PC-9 (cell line): ENCODE measurements around the gene CACFD1. TPM values are rescaled to one million over a fixed set of nuclear protein-coding genes. Genes with fewer than 3 reads are reported as not detected.

Experiments
- Bru-seq: library from RNA; stranded (reverse); fragments of 400-500 nt; gene quantifications from one replicate; lab custom pipeline; 2021; lab: Mats Ljungman, UMichigan
- BruChase-seq, 2 experiments: library from RNA; stranded (reverse); fragments of 400-500 nt; gene quantifications; one replicate each; lab custom pipeline; 2021; lab: Mats Ljungman, UMichigan
- BruUV-seq: library from RNA; stranded (reverse); fragments of 400-500 nt; replicated peaks from 2 replicates; lab custom pipeline; 2021; lab: Mats Ljungman, UMichigan
- CTCF ChIA-PET: fragments of 300-600 bp; sonication (Branson Sonifier 250); formaldehyde crosslinking; loops from one replicate; lab custom pipeline; 2022; ENCODE audit warnings: antibody characterized with exemption; lab: Charles Lee
- POLR2A ChIA-PET: fragments of 300-600 bp; sonication (Branson Sonifier 250); formaldehyde crosslinking; loops from one replicate; lab custom pipeline; 2022; ENCODE audit warnings: antibody characterized with exemption; ENCODE audit not compliant: unreplicated experiment; lab: Charles Lee
- DNase-seq, 2 experiments: peaks; one replicate each; pipeline versions ENCODE4 v3.0.0 to v3.0.0-alpha.2; 2015 to 2022; ENCODE audit warnings: mixed read lengths in 1 of 2
- H2AFZ ChIP-seq: fragments of 200-600 bp; sonication (generic); 2 replicates; pipeline ENCODE4 v1.8.1; 2017; ENCODE audit warnings: antibody characterized with exemption
- H3F3A ChIP-seq: fragments of 200-600 bp; sonication (generic); 2 replicates; pipeline ENCODE4 v1.8.1; 2017; ENCODE audit warnings: antibody characterized with exemption, mild to moderate bottlenecking, low read depth; ENCODE audit not compliant: insufficient read depth
- H3K27ac ChIP-seq: fragments of 200-600 bp; sonication (generic); 2 replicates; pipeline ENCODE4 v1.6.1; 2016; ENCODE audit warnings: mixed run types
- H3K27me3 ChIP-seq: fragments of 200-600 bp; sonication (generic); 2 replicates; pipeline ENCODE4 v1.6.1; 2016; ENCODE audit warnings: low read depth, mixed run types; ENCODE audit not compliant: insufficient read depth
- H3K36me3 ChIP-seq: fragments of 200-600 bp; sonication (generic); 2 replicates; pipeline ENCODE4 v1.6.1; 2016; ENCODE audit warnings: low read depth, mixed run types
- H3K4me1 ChIP-seq: fragments of 200-600 bp; sonication (generic); replicated peaks from 2 replicates; pipeline ENCODE4 v1.6.1; 2016; ENCODE audit warnings: mixed run types; ENCODE audit not compliant: insufficient read depth
- H3K4me2 ChIP-seq: fragments of 200-600 bp; sonication (generic); 2 replicates; pipeline ENCODE4 v1.6.1; 2017; ENCODE audit warnings: mixed run types
- H3K4me3 ChIP-seq: fragments of 200-600 bp; sonication (generic); 2 replicates; pipeline ENCODE4 v1.6.1; 2016; ENCODE audit warnings: mixed run types
- H3K79me2 ChIP-seq: fragments of 200-600 bp; sonication (generic); 2 replicates; pipeline ENCODE4 v1.6.1; 2017; ENCODE audit warnings: low read depth, mixed run types
- H3K9me2 ChIP-seq: fragments of 200-600 bp; sonication (generic); 2 replicates; pipeline ENCODE4 v1.8.1; 2017; ENCODE audit warnings: mild to moderate bottlenecking; ENCODE audit not compliant: insufficient read depth
- H3K9me3 ChIP-seq: fragments of 200-600 bp; sonication (generic); 2 replicates; pipeline ENCODE4 v1.8.1; 2016; ENCODE audit warnings: low read depth; ENCODE audit not compliant: insufficient read depth
- H4K20me1 ChIP-seq: fragments of 200-600 bp; sonication (generic); 2 replicates; pipeline ENCODE4 v1.8.1; 2017; ENCODE audit not compliant: insufficient read depth
- CTCF ChIP-seq: fragments of 200-600 bp; sonication (generic); conservative IDR thresholded peaks from 2 replicates; pipeline ENCODE4 v1.6.1; 2017; ENCODE audit warnings: mixed run types, antibody characterized with exemption, mild to moderate bottlenecking, moderate library complexity
- EZH2 ChIP-seq: fragments of 200-600 bp; sonication (generic); IDR thresholded peaks from 2 replicates; pipeline ENCODE4 v1.8.0; 2017; ENCODE audit warnings: antibody characterized with exemption, low read depth
- intact Hi-C: fragments of 100-400 bp; cut with micrococcal nuclease; formaldehyde crosslinking; loops from one replicate; pipeline ENCODE4 v1.10.0; 2022; ENCODE audit not compliant: unreplicated experiment
- long read RNA-seq: library from polyadenylated mRNA; stranded (forward); transcript quantifications from one replicate; pipeline ENCODE4 v2.0.0, GENCODE V29; 2022
- total RNA-seq: library from RNA; stranded (reverse); gene quantifications from 2 replicates; pipeline ENCODE4 v1.2.3, GENCODE V29; 2021

The CACFD1 gene
- 28.7 and 32.7 TPM in 2 replicates for total RNA-seq
- Bru-seq, nascent RNA: percentile 56 among the genes with signal in this experiment
- percentile 58 among the genes with signal in this experiment for BruChase-seq, experiment 1, labeled RNA remaining after a 2-hour chase
- percentile 64 among the genes with signal in this experiment for BruChase-seq, experiment 2, labeled RNA remaining after a 6-hour chase
- long read RNA-seq, transcript CACFD1-202 (5 exons, 2,794 nt): major isoform, 11 of 22 reads
- long read RNA-seq, partial matches to known transcripts: 2 of 22 reads
- long read RNA-seq, other reads (novel, unspliced or antisense): 7 of 22 reads

GRCh38 chr9:133459476-133460404, at the start of gene CACFD1:
CACFD1 (plus strand) TSS chr9:133459978; CDS start chr9:133460067, 89 bp downstream.
- H3K4me3 ChIP-seq: peak within 1 kb of the TSS; percentile 61
- peaks cover 12% of the 10 kb centered on the region; the same call in 1 of the 2 replicates for H3F3A ChIP-seq
- H2AFZ ChIP-seq: peak within 1 kb of the TSS; percentile 91
- no peaks in the 10 kb centered on the region; the same call in 1 of the 2 replicates for H4K20me1 ChIP-seq
- H3K27me3 ChIP-seq: no peaks in the 10 kb centered on the region
- H3K27ac ChIP-seq: peak within 1 kb of the TSS; percentile 67
- intact Hi-C loops: no loop called here
- H3K4me1 ChIP-seq: peaks cover 13% of the 10 kb centered on the region
- H3K4me2 ChIP-seq: peak within 1 kb of the TSS; percentile 83
- TF ChIP-seq CTCF (no peak), EZH2 (no peak)
- no peaks in the 10 kb centered on the region for H3K9me2 ChIP-seq
- no peaks in the 10 kb centered on the region for H3K36me3 ChIP-seq
- no TSS peak for BruUV-seq
- peaks cover 14% of the 10 kb centered on the region; the same call in 1 of the 2 replicates for H3K79me2 ChIP-seq
- CTCF ChIA-PET: interaction anchor here (0.5 to 1.2 kb wide), 5 partner anchors 27 to 752 kb away, joined by 4 to 8 read pairs (median 5); no protein-coding TSS in a partner anchor
- no peaks in the 10 kb centered on the region for H3K9me3 ChIP-seq
- POLR2A ChIA-PET: interaction anchor here (0.5 to 1.2 kb wide), 19 partner anchors 10 to 579 kb away, joined by 3 to 28 read pairs (median 7); partner anchors contain the start of genes BRD3OS and GTF3C5
- DNase-seq: peak; percentile 87 to 98

- no peak overlapping the region for H3K4me2 ChIP-seq
- no peaks in the 10 kb centered on the region; the same call in 1 of the 2 replicates for H3K36me3 ChIP-seq
- no peaks in the 10 kb centered on the region for H3K9me3 ChIP-seq
- H3K4me3 ChIP-seq: no peak overlapping the region
- H4K20me1 ChIP-seq: peaks cover 21% of the 10 kb centered on the region
- H3K9me2 ChIP-seq: no peaks in the 10 kb centered on the region
- no TSS peak for BruUV-seq
- ChIA-PET CTCF (no interaction called here), POLR2A (no interaction called here)
- no peaks in the 10 kb centered on the region for H3K27me3 ChIP-seq
- H3F3A ChIP-seq: peaks cover 17% of the 10 kb centered on the region
- H3K27ac ChIP-seq: no peak overlapping the region
- DNase-seq: no peak
- peaks cover 8% of the 10 kb centered on the region for H3K4me1 ChIP-seq
- H3K79me2 ChIP-seq: peaks cover 46% of the 10 kb centered on the region
- no peak overlapping the region for H2AFZ ChIP-seq
- TF ChIP-seq CTCF (no peak), EZH2 (no peak)
- intact Hi-C loops: no loop called here
Measured at GRCh38 chr9:133415170-133415569, 44.6 kb upstream of the CACFD1 start.
